B cell (primary cell): Measurements from ENCODE around the gene CD109. TPM values are rescaled to one million over a fixed set of nuclear protein-coding genes. Genes with fewer than 3 reads are reported as not detected.

ENCODE experiments used
- ATAC-seq: fragments of 200-7000 bp; cut with Tn5 transposase; one replicate; pipeline ENCODE4 v1.10.0; 2021; ENCODE audit warnings: low read depth, mild to moderate bottlenecking, moderate number of reproducible peaks, moderate library complexity
- CTCF ChIA-PET: fragments of 350-600 bp; sonication (Branson Sonifier 250); formaldehyde crosslinking; loops from one replicate; lab custom pipeline; 2021; ENCODE audit warnings: antibody characterized with exemption, inconsistent platforms; lab: Charles Lee
- POLR2A ChIA-PET: fragments of 350-600 bp; sonication (Branson Sonifier 250); formaldehyde crosslinking; loops from one replicate; lab custom pipeline; 2021; ENCODE audit warnings: antibody characterized with exemption; lab: Charles Lee
- DNase-seq: peaks from one replicate; pipeline ENCODE4 v3.0.0; 2013
- H2AFZ ChIP-seq: 2 replicates; pipeline ENCODE4 v1.6.1; 2012; ENCODE audit warnings: mild to moderate bottlenecking, low read depth, low read length; ENCODE audit not compliant: insufficient read depth, poor library complexity, severe bottlenecking
- H3K27ac ChIP-seq, 2 donors: 1 replicate in 1 of 2; 2 replicates in 1 of 2; pipeline ENCODE4 v1.5.1; 2012 to 2013; ENCODE audit warnings: low read length in 2 of 2, mild to moderate bottlenecking in 2 of 2, moderate library complexity in 1 of 2
- H3K27me3 ChIP-seq, 4 experiments: fragments of 200-600 bp in 1 of 4; sonication (generic) in 1 of 4; replicated peaks in 1 of 4; 1 replicate in 2 of 4; 2 replicates in 2 of 4; pipeline versions ENCODE4 v1.6.1 to v1.7.0; 2013 to 2016; ENCODE audit warnings: low read length in 3 of 4, mild to moderate bottlenecking in 2 of 4, mixed read lengths in 1 of 4, moderate library complexity in 1 of 4; ENCODE audit not compliant: insufficient read depth in 4 of 4, control insufficient read depth in 3 of 4; ENCODE audit errors: control extremely low read depth in 1 of 4
- H3K36me3 ChIP-seq, 2 experiments: replicated peaks in 1 of 2; 1 replicate in 1 of 2; 2 replicates in 1 of 2; pipeline versions ENCODE4 v1.6.1 to v1.7.1; 2013; ENCODE audit warnings: low read length in 1 of 2; ENCODE audit not compliant: insufficient read depth in 2 of 2, control insufficient read depth in 1 of 2; ENCODE audit errors: control extremely low read depth in 1 of 2, extremely low read depth in 1 of 2
- H3K4me1 ChIP-seq, 2 donors: fragments of 200-600 bp in 1 of 2; sonication (generic) in 1 of 2; 1 replicate in 1 of 2; 2 replicates in 1 of 2; pipeline versions ENCODE4 v1.5.1 to v1.6.1; 2013 to 2017; ENCODE audit warnings: low read length in 2 of 2; ENCODE audit not compliant: control insufficient read depth in 2 of 2, insufficient read depth in 2 of 2
- H3K4me2 ChIP-seq: replicated peaks from 2 replicates; pipeline ENCODE3; 2012; ENCODE audit warnings: mild to moderate bottlenecking, low read depth, low read length; ENCODE audit not compliant: poor library complexity, severe bottlenecking
- H3K4me3 ChIP-seq, 5 experiments: fragments of 200-600 bp in 1 of 5; sonication (generic) in 1 of 5; 1 replicate in 3 of 5; 2 replicates in 2 of 5; pipeline versions ENCODE4 v1.5.1 to v1.7.0; 2011 to 2016; ENCODE audit warnings: low read length in 4 of 5, mild to moderate bottlenecking in 4 of 5, low read depth in 2 of 5, control low read depth in 1 of 5, moderate library complexity in 1 of 5; ENCODE audit not compliant: insufficient read depth in 1 of 5; ENCODE audit errors: control extremely low read depth in 1 of 5, extremely low read depth in 1 of 5
- H3K79me2 ChIP-seq: fragments of 200-600 bp; sonication (generic); one replicate; pipeline ENCODE4 v1.6.0; 2016; ENCODE audit warnings: low read length; ENCODE audit not compliant: control insufficient read depth, insufficient read depth
- H3K9ac ChIP-seq: fragments of 200-600 bp; sonication (generic); 2 replicates; pipeline ENCODE4 v1.6.1; 2017; ENCODE audit warnings: mild to moderate bottlenecking, low read length, moderate library complexity
- H3K9me3 ChIP-seq, 3 donors: one replicate each; pipeline versions ENCODE4 v1.6.1 to v1.7.1; 2013; ENCODE audit warnings: low read length in 2 of 3; ENCODE audit not compliant: control insufficient read depth in 2 of 3, insufficient read depth in 1 of 3; ENCODE audit errors: control extremely low read depth in 1 of 3
- H4K20me1 ChIP-seq: 2 replicates; pipeline ENCODE4 v1.6.0; 2012; ENCODE audit warnings: mild to moderate bottlenecking, low read length; ENCODE audit not compliant: insufficient read depth, control insufficient read depth, poor library complexity, severe bottlenecking
- H3K27ac Mint-ChIP-seq: one replicate; pipeline ENCODE4 v1.8.0; 2021; ENCODE audit warnings: mixed read lengths
- H3K27me3 Mint-ChIP-seq: one replicate; pipeline ENCODE4 v1.8.0; 2021; ENCODE audit warnings: mixed read lengths
- H3K4me1 Mint-ChIP-seq: one replicate; pipeline ENCODE4 v1.8.0; 2021; ENCODE audit warnings: mixed read lengths
- H3K4me3 Mint-ChIP-seq: one replicate; pipeline ENCODE4 v1.8.0; 2021; ENCODE audit warnings: mixed read lengths
- H3K9me3 Mint-ChIP-seq: one replicate; pipeline ENCODE4 v1.8.0; 2022; ENCODE audit warnings: mixed read lengths; ENCODE audit not compliant: insufficient read depth
- EZH2 ChIP-seq: IDR thresholded peaks from 2 replicates; pipeline ENCODE4 v1.6.1; 2012; ENCODE audit warnings: borderline replicate concordance, low read depth, mild to moderate bottlenecking, moderate library complexity, low read length; ENCODE audit not compliant: insufficient read depth, poor library complexity, severe bottlenecking
- WGBS: methylation state at CpG from one replicate; pipeline ENCODE4 v1.1.5; 2013; ENCODE audit warnings: missing lambda C conversion rate; ENCODE audit not compliant: insufficient coverage; 5-methylcytosine and 5-hydroxymethylcytosine counted together
- intact Hi-C: fragments of 100-400 bp; cut with micrococcal nuclease; formaldehyde crosslinking; loops from one replicate; pipeline ENCODE4 v1.10.0; 2022
- polyA plus RNA-seq: library from polyadenylated mRNA; depleted of rRNA; stranded (reverse); fragments of >200 nt; gene quantifications from 2 replicates; pipeline ENCODE4 v1.2.3, GENCODE V29; 2012
- total RNA-seq, 2 donors: library from RNA; stranded (reverse); fragments of 120-200 nt in 1 of 2; gene quantifications; 1 replicate in 1 of 2; 2 replicates in 1 of 2; pipeline versions ENCODE4 v1.2.3 to v1.2.4, GENCODE V29; 2013 to 2022
- TF ChIP-seq, protein P1 (sequence below): fragments of 200-600 bp; IDR thresholded peaks from one replicate; pipeline ENCODE4 v1.8.0; 2022; ENCODE audit warnings: antibody characterized with exemption, mild to moderate bottlenecking

Gene CD109
- total and polyA plus RNA-seq, 2 donors (not counting 1 experiment from before 2014, with no cell fraction given): 0.15 TPM; not detected in 1

DNA sequence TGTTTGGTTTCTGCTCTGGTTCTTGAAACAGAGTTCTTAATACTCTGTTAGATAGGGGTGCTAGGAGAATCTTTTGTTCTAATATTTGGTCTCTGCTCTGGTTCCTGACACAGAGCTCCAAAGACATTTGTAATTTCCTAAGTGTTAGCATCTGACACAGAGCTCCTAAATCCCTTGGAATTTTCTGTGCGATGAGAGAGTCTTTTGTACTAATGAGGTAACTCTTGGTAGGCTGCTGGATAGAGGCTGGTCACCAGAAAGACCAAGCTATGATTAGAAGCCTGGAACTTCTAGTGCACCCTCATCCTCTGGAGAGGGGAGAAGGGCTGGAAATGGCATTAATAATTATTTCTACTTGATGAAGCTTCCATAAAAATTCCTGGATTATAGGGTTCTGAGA is 7.7 kb upstream of the CD109 start:
- Mint-ChIP-seq H3K27me3 (peaks cover 33% of the 10 kb centered on the region), H3K9me3 (no peaks in the 10 kb centered on the region), H3K4me3 (no peak overlapping the region), H3K4me1 (no peaks in the 10 kb centered on the region), H3K27ac (no peak overlapping the region)
- Histone ChIP-seq H4K20me1 (no peaks in the 10 kb centered on the region), H3K27ac (no peak overlapping the region), H3K9me3 (peaks cover 0 to 4% (median 2%) of the 10 kb centered on the region in 3 donors), H3K9ac (no peak overlapping the region), H2AFZ (no peak overlapping the region), H3K36me3 (no peaks in the 10 kb centered on the region), H3K4me1 (no peaks in the 10 kb centered on the region), H3K79me2 (no peaks in the 10 kb centered on the region), H3K27me3 (peaks cover 0 to 12% (median 7%) of the 10 kb centered on the region in 4 experiments), H3K4me2 (no peak overlapping the region), H3K4me3 (no peak overlapping the region)
- DNase-seq: no peak
- WGBS: 100% methylated on average over 1 of the region's 1 CpG
- intact Hi-C loops: no loop called here
- ATAC-seq: no peak
- ChIA-PET CTCF (interaction anchor here (0.7 to 4.0 kb wide), 4 partner anchors 13 to 1522 kb away, joined by 3 to 24 read pairs (median 4); no protein-coding TSS in a partner anchor), POLR2A (no interaction called here)
- TF ChIP-seq EZH2: no peak
- TF ChIP-seq, protein P1, sequence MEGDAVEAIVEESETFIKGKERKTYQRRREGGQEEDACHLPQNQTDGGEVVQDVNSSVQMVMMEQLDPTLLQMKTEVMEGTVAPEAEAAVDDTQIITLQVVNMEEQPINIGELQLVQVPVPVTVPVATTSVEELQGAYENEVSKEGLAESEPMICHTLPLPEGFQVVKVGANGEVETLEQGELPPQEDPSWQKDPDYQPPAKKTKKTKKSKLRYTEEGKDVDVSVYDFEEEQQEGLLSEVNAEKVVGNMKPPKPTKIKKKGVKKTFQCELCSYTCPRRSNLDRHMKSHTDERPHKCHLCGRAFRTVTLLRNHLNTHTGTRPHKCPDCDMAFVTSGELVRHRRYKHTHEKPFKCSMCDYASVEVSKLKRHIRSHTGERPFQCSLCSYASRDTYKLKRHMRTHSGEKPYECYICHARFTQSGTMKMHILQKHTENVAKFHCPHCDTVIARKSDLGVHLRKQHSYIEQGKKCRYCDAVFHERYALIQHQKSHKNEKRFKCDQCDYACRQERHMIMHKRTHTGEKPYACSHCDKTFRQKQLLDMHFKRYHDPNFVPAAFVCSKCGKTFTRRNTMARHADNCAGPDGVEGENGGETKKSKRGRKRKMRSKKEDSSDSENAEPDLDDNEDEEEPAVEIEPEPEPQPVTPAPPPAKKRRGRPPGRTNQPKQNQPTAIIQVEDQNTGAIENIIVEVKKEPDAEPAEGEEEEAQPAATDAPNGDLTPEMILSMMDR: no peak

DNA sequence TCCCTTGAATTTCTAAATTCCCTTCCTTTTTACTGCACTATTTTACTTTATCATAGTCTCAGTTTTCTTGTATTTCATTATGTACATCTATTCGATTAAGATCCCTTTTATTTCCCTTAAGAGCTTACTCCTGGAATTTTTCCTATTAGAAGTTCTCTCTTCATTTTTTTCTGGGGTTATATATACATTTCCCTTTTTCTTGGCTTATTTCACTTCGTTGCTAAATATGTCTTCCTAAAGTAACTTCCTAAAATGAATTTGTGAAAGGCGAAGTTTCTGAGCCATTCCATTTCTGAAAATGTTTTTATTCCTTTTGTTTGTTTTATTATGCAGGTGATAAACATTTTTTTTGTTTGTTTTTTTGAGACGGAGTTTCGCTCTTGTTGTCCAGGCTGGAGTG is 5.9 kb upstream of the CD109 start:
- no peak overlapping the region for H2AFZ ChIP-seq
- intact Hi-C loops: no loop called here
- peaks cover 0 to 19% (median 8%) of the 10 kb centered on the region in 4 experiments for H3K27me3 ChIP-seq
- TF ChIP-seq, protein P1: no peak
- TF ChIP-seq EZH2: no peak
- DNase-seq (no peak), ATAC-seq (no peak)
- no peaks in the 10 kb centered on the region for H4K20me1 ChIP-seq
- H3K36me3 ChIP-seq: no peaks in the 10 kb centered on the region
- no peaks in the 10 kb centered on the region for H3K79me2 ChIP-seq
- no peaks in the 10 kb centered on the region for H3K9me3 ChIP-seq
- Mint-ChIP-seq H3K4me3 (no peak overlapping the region), H3K27me3 (peaks cover 43% of the 10 kb centered on the region), H3K27ac (no peak overlapping the region), H3K9me3 (no peaks in the 10 kb centered on the region), H3K4me1 (peaks cover 2% of the 10 kb centered on the region)
- H3K27ac ChIP-seq: no peak overlapping the region
- CTCF ChIA-PET: interaction anchor here (1.7 kb wide), 1 partner anchor 12 kb away, joined by 7 read pairs; no protein-coding TSS in a partner anchor
- no peak overlapping the region for H3K4me3 ChIP-seq
- H3K9ac ChIP-seq: no peak overlapping the region
- POLR2A ChIA-PET: no interaction called here
- H3K4me2 ChIP-seq: no peak overlapping the region
- no peaks in the 10 kb centered on the region for H3K4me1 ChIP-seq
- no CpG with 5 or more reads among the region's 5 CpGs for WGBS
